ENCODE measurements around the gene POPDC3. TPM values are rescaled to one million over a fixed set of nuclear protein-coding genes. Genes with fewer than 3 reads are reported as not detected.

The POPDC3 gene
- total RNA-seq, 1 experiment from 2014 or later = 5.7 TPM

- no peak overlapping the region for H3K4ac ChIP-seq (ENCODE audit: low read depth, low read length)
- H3K27me3 ChIP-seq (ENCODE audit: insufficient read depth, low read length) = no peaks in the 10 kb centered on the region
- H3K79me1 ChIP-seq (ENCODE audit: insufficient read depth, low read depth, low read length, poor library complexity, severe bottlenecking) = no peaks in the 10 kb centered on the region
- H3K79me2 ChIP-seq (ENCODE audit: insufficient read depth, low read length) = no peaks in the 10 kb centered on the region
- Mint-ChIP-seq H3K4me3 (no peak overlapping the region), H3K9me3 (no peaks in the 10 kb centered on the region), H3K4me1 (peaks cover 3 to 5% of the 10 kb centered on the region in 2 experiments; a peak in 3 of 4 replicates), H3K27me3 (ENCODE audit: low read depth) (no peaks in the 10 kb centered on the region), H3K27ac (no peak overlapping the region), H3K36me3 (ENCODE audit: insufficient read depth in 1 of 3, low read depth in 3 of 3) (no peaks in the 10 kb centered on the region)
- H3K23ac ChIP-seq (ENCODE audit: insufficient read length, low read depth, low read length) = no peak overlapping the region
- H2AK5ac ChIP-seq (ENCODE audit: insufficient read length, low read length) = no peak overlapping the region
- H3K23me2 ChIP-seq (ENCODE audit: insufficient read length, low read depth, low read length, poor library complexity, severe bottlenecking) = no peaks in the 10 kb centered on the region
- no peak overlapping the region for H3K27ac ChIP-seq (ENCODE audit: insufficient read length, low read depth, low read length)
- no peaks in the 10 kb centered on the region for H4K20me1 ChIP-seq (ENCODE audit: control insufficient read depth, insufficient read depth, insufficient read length)
- DNase-seq = no peak
- no peak overlapping the region for H3K14ac ChIP-seq (ENCODE audit: insufficient read depth, low read length)
- no peak overlapping the region for H3K4me2 ChIP-seq (ENCODE audit: insufficient read depth, insufficient read length, low read length)
- H3K9ac ChIP-seq (ENCODE audit: extremely low read depth, insufficient read length, low read length) = no peak overlapping the region
- H2BK12ac ChIP-seq (ENCODE audit: insufficient read length, low read depth, low read length) = no peak overlapping the region
- H4K5ac ChIP-seq (ENCODE audit: insufficient read length, low read depth, low read length) = no peak overlapping the region
- no peaks in the 10 kb centered on the region for H3K9me3 ChIP-seq (ENCODE audit: control insufficient read depth, low read depth, low read length)
- TF ChIP-seq CTCF (conservative IDR thresholded peaks at IDR 0.05) = no peak
- H2AFZ ChIP-seq (ENCODE audit: low read length) = no peak overlapping the region
- no peak overlapping the region for H2BK20ac ChIP-seq (ENCODE audit: low read depth, low read length, poor library complexity, severe bottlenecking)
- no peak overlapping the region for H3T11ph ChIP-seq (ENCODE audit: low read length)
- H2BK15ac ChIP-seq (ENCODE audit: low read depth, low read length) = no peak overlapping the region
- no peak overlapping the region for H2BK5ac ChIP-seq (ENCODE audit: insufficient read length, low read length)
- H3K4me1 ChIP-seq (ENCODE audit: insufficient read depth, low read length) = peaks cover 3% of the 10 kb centered on the region; the same call in 1 of the 2 replicates
- H2BK120ac ChIP-seq (ENCODE audit: low read depth, low read length, poor library complexity, severe bottlenecking) = no peak overlapping the region
- H4K8ac ChIP-seq (replicated peaks; ENCODE audit: insufficient read length, low read depth, low read length) = no peak overlapping the region
- H3K18ac ChIP-seq (ENCODE audit: insufficient read length, low read depth, low read length) = no peak overlapping the region
- no peak overlapping the region for H3K56ac ChIP-seq (ENCODE audit: insufficient read length, low read depth, low read length)
- no peak overlapping the region for H4K91ac ChIP-seq (ENCODE audit: insufficient read length, low read depth, low read length)
These were observed 11.9 kb downstream of the POPDC3 start for GRCh38 chr6:105167914-105168313.
